Astrocyte of the spinal cord (primary cell): ENCODE measurements around the gene SPTBN2.

Source experiments
- DNase-seq: peaks from one replicate; pipeline ENCODE4 v3.0.0; 2011; ENCODE audit warnings: low read depth, low spot score
- H3K4me3 ChIP-seq: 2 replicates; pipeline ENCODE4 v1.5.1; 2011; ENCODE audit warnings: low read depth, mild to moderate bottlenecking, low read length, moderate library complexity
- in situ Hi-C: cut with HindIII; loops from 2 replicates; pipeline ENCODE4 v1.10.0; 2017; ENCODE audit warnings: low sequenced_read_pairs
- TF ChIP-seq, protein P1 (sequence below): IDR thresholded peaks from 2 replicates; pipeline ENCODE4 v1.5.1; 2012; ENCODE audit warnings: low read depth, mild to moderate bottlenecking, low read length, inconsistent platforms

SPTBN2 gene

DNA sequence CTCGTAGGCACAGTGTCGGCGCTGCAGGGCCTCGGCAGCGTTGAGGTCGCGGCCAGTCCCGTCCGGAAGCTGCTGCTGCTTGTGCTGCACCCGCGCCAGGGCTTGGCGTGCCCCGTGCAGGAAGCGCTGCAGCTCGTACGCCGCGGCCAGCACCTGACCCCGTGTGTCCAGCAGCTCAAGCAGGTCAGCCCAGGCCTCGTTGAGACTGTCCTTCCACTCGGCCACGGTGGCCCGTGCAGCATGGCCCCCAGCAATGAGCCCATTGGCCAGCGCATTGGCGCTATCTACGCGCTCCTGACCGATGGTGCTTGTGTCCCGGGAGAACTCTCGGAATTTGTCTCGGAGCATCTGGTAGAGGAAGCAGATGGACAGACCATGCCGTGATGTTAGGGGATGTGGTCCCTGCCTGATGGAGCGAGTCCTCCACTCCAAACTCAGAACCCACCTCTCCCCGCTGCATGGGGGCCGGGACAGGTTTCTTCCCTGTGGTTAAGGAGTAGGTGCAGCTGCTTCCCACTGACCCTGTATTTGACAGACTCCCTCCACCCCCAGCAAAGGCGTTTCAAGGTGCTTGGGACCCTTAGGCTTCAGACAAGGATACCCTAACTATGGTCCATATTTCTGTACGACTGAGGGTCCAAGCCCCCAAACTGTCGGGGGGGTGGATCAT is 37.6 kb downstream of the SPTBN2 start:
- in situ Hi-C loops: no loop called here
- DNase-seq: no peak
- TF ChIP-seq, protein P1, sequence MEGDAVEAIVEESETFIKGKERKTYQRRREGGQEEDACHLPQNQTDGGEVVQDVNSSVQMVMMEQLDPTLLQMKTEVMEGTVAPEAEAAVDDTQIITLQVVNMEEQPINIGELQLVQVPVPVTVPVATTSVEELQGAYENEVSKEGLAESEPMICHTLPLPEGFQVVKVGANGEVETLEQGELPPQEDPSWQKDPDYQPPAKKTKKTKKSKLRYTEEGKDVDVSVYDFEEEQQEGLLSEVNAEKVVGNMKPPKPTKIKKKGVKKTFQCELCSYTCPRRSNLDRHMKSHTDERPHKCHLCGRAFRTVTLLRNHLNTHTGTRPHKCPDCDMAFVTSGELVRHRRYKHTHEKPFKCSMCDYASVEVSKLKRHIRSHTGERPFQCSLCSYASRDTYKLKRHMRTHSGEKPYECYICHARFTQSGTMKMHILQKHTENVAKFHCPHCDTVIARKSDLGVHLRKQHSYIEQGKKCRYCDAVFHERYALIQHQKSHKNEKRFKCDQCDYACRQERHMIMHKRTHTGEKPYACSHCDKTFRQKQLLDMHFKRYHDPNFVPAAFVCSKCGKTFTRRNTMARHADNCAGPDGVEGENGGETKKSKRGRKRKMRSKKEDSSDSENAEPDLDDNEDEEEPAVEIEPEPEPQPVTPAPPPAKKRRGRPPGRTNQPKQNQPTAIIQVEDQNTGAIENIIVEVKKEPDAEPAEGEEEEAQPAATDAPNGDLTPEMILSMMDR: no peak
- no peak overlapping the region for H3K4me3 ChIP-seq

DNA sequence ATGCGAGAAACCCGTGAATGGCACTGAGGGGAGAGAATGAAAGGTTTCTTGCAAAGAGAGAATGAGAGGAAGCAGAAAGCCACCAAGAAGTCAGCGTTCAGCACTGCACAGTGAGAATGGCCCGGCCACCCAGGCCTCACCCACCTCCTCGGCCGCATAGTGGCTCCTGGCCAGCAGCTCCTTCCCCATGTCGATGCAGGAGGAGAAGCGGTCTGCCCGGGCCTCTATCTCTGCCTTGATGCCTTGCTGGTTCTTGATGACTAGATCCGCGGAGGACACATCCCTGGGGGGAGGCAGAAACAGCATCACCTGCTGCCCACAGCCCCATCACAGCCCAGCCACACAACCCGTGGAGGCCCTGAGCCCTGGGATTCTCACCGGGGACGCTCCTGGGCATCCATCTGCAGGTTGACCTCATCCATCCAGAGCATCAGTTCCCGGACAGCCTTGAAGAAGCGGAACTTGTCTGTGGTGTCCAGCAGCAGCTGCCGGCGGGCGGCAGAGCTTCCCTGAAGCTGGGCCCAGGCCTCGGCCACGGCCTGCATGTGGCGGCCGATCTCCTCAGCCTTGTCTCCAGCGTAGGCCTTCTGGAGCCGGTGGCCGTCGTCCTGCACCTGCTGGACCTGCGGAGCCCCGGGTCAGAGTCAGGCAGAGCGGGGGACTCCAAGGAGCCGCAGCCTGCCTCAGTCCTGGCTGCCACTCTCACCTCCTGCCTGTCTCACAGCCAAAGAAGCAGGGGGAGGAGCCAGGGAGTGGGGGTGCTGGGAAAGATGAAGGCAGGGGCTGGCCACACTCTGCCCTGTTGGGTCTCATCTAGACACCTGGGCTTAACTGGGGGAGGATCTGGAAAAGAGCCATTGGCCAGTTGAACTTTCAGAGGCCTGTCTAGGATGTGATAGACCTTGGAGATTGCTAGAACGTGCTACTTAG is 39.1 kb downstream of the SPTBN2 start:
- H3K4me3 ChIP-seq: no peak overlapping the region
- in situ Hi-C loops: no loop called here
- no peak for DNase-seq
- TF ChIP-seq, protein P1: no peak

DNA sequence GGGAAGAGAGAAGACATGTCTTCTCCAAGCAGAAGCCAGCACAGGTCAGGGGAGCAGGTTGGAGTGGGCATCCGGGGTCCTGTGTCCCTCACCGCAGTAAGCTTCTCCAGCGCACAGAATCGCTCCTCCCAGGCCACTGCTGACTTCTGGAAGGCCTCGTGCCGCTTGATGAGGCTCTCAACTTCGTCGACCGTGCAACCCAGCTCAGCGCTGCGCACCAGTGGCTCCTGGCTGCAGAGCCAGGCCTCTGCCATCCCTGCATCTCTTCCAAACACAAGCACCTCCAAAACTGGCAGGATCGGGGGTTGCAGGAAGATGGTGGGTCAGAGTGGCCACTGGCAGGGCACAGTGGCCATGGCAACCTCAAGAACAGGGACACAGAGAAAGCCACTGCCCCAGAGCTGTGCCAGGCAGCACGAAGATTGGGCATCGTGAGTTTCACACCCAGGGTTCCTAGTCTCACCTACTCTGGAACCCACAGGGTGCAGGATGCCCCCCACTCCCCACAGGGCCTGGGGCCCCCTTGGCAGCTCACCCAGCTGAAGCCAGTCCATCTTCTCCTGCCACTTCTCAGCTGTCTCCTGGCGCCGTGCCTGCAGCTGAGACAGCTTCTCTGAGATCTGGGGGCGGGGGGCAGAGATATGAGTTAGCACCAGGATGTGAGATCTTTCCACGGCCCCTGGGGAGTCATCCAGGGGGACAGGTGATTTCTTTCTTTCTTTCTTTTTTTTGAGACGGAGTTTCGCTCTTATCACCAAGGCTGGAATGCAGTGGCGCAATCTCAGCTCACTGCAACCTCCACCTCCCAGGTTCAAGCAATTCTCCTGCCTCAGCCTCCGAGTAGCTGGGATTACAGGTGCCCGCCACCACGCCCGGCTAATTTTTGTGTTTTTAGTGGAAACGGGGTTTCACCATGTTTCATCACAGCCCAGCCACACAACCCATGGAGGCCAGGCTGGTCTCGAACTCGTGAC is 40.2 kb downstream of the SPTBN2 start:
- in situ Hi-C loops: no loop called here
- H3K4me3 ChIP-seq: no peak overlapping the region
- TF ChIP-seq, protein P1: no peak
- no peak for DNase-seq

DNA sequence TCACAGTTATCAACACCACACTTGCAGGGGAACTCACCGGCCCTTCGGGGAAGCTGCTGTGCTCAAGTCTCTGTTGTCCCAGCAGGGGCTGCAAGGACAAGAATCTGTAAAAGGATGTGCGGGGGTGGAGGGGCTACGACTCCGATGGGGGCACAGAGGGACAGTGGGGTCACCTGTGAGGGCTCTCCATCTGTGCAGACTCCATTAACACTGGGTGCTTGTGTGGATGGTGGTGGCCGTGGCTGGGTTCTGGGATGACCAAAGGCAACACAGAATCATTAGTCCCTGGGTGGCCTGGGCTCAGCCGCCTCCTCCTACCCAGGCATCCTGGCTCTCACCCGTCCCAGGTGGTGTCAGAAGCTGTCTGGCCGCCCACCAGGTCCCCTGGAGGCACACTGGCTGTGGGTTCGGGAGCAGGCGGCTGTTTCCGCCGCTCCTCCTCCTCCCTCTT is 41.2 kb downstream of the SPTBN2 start:
- in situ Hi-C loops: no loop called here
- TF ChIP-seq, protein P1: no peak
- DNase-seq: no peak
- H3K4me3 ChIP-seq: no peak overlapping the region

DNA sequence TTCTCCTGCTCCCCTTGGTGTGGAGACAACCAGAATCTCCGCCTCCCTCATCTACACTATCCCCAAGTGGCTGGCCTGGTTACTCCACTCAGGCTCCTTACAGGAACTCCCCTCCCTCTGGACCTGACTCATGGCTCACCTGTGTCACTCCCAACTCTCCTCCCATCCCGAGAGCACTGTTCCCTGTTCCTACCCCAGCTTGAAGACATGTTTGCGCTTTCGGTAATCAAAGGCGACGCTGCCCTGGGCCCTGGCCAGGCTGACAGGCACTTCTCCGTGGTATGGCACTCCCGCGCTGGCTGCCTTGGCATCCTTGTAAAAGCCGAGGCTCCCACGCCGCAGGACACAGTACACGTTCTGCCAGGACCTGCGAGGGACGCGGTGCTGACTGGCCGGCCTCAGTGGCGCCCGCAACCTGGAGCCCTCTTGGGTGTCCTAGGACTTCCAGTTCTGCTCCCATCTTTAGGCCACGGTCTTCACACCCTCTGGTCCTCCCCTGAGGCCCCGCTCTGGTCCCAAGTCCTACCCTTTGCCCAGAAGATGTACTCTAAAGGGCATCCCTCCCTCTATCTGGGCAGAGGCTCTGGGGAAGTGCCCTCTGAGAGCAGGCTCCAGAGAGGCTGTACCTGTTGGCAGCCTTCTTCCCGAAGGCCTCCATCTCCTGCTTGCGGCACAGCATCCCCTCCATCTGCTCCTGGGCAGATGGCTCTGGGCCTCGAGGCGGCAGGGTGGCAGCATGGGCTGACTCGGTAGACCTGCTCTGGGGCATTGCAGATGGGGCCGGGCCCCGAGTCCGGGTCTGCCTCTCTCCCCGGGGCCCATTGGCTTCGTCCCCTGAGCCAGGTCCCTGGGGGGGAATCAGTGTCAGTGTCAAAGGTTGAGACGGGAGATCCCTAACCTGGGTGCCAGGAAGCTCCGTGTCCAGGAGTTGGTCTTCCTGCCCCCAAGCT is 41.9 kb downstream of the SPTBN2 start:
- TF ChIP-seq, protein P1: no peak
- no peak for DNase-seq
- no peak overlapping the region for H3K4me3 ChIP-seq
- in situ Hi-C loops: no loop called here
